Measurements from ENCODE around the gene IL1R2. TPM values are rescaled to one million over a fixed set of nuclear protein-coding genes. Genes with fewer than 3 reads are reported as not detected.

Gene IL1R2
- polyA plus RNA-seq, 2 of the 4 experiments (the other 2 are of a cell fraction) = 0.83 to 1.7 TPM

DNA sequence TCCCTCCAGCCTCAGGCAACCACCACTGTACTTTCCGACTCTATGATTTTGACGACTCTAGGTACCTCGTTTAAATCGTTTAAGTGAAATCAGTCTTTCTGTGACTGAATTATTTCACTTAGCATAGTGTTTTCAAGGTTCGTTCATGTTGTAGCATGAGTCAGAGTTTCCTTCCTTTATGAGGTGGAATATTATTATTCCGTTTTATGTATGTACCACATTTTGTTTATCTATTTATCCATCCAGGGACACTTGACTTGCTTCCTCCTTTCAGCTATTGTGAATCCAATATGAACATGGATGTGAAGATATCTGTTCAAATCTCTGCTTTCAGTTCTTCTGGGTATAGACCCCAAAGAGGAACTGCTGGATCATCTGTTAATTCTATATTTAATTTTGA lies 19.1 kb downstream of the IL1R2 start:
- Histone ChIP-seq H3K9me3 (0 out of 3 replicates have a peak, but pooled peaks cover 2% of the 10 kb centered on the region), H3K4me3 (no peak overlapping the region), H3K4me2 (no peak overlapping the region), H3K4me1 (peaks cover 4% of the 10 kb centered on the region; the same call in 1 of the 3 replicates), H3K27ac (no peak overlapping the region)
- ChIA-PET POLR2A (no interaction called here), CTCF (interaction anchor here (0.6 to 14.6 kb wide), 3 partner anchors 9 to 830 kb away, joined by 3 to 137 read pairs (median 8); no protein-coding TSS in a partner anchor)
- no peak for ATAC-seq
- no peak for FAIRE-seq
- TF ChIP-seq, protein P1, sequence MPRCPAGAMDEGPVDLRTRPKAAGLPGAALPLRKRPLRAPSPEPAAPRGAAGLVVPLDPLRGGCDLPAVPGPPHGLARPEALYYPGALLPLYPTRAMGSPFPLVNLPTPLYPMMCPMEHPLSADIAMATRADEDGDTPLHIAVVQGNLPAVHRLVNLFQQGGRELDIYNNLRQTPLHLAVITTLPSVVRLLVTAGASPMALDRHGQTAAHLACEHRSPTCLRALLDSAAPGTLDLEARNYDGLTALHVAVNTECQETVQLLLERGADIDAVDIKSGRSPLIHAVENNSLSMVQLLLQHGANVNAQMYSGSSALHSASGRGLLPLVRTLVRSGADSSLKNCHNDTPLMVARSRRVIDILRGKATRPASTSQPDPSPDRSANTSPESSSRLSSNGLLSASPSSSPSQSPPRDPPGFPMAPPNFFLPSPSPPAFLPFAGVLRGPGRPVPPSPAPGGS (IDR thresholded peaks at IDR 0.05) = no peak
- TF ChIP-seq RNF2 (IDR thresholded peaks at IDR 0.05; ENCODE audit: borderline replicate concordance, low read depth) = no peak
- no peak for TF ChIP-seq CHD4 (IDR thresholded peaks at IDR 0.05; ENCODE audit: borderline replicate concordance)
- TF ChIP-seq JUN (IDR thresholded peaks at IDR 0.05) = no peak
- TF ChIP-seq MYC (IDR thresholded peaks at IDR 0.05; ENCODE audit: borderline replicate concordance, low read length) = no peak
- TF ChIP-seq, protein P2, sequence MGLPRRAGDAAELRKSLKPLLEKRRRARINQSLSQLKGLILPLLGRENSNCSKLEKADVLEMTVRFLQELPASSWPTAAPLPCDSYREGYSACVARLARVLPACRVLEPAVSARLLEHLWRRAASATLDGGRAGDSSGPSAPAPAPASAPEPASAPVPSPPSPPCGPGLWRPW (IDR thresholded peaks at IDR 0.05) = no peak
- TF ChIP-seq, protein P3, sequence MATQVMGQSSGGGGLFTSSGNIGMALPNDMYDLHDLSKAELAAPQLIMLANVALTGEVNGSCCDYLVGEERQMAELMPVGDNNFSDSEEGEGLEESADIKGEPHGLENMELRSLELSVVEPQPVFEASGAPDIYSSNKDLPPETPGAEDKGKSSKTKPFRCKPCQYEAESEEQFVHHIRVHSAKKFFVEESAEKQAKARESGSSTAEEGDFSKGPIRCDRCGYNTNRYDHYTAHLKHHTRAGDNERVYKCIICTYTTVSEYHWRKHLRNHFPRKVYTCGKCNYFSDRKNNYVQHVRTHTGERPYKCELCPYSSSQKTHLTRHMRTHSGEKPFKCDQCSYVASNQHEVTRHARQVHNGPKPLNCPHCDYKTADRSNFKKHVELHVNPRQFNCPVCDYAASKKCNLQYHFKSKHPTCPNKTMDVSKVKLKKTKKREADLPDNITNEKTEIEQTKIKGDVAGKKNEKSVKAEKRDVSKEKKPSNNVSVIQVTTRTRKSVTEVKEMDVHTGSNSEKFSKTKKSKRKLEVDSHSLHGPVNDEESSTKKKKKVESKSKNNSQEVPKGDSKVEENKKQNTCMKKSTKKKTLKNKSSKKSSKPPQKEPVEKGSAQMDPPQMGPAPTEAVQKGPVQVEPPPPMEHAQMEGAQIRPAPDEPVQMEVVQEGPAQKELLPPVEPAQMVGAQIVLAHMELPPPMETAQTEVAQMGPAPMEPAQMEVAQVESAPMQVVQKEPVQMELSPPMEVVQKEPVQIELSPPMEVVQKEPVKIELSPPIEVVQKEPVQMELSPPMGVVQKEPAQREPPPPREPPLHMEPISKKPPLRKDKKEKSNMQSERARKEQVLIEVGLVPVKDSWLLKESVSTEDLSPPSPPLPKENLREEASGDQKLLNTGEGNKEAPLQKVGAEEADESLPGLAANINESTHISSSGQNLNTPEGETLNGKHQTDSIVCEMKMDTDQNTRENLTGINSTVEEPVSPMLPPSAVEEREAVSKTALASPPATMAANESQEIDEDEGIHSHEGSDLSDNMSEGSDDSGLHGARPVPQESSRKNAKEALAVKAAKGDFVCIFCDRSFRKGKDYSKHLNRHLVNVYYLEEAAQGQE (IDR thresholded peaks at IDR 0.05) = no peak
- TF ChIP-seq NPAS2 (CRISPR knock-in tag; IDR thresholded peaks at IDR 0.05; ENCODE audit: borderline replicate concordance) = no peak
- no peak for TF ChIP-seq RFX5 (IDR thresholded peaks at IDR 0.05)
- no peak for TF ChIP-seq GATA3 (IDR thresholded peaks at IDR 0.05; ENCODE audit: borderline replicate concordance)
- no peak for TF ChIP-seq HEYL (CRISPR knock-in tag; IDR thresholded peaks at IDR 0.05)
- TF ChIP-seq, protein P4, sequence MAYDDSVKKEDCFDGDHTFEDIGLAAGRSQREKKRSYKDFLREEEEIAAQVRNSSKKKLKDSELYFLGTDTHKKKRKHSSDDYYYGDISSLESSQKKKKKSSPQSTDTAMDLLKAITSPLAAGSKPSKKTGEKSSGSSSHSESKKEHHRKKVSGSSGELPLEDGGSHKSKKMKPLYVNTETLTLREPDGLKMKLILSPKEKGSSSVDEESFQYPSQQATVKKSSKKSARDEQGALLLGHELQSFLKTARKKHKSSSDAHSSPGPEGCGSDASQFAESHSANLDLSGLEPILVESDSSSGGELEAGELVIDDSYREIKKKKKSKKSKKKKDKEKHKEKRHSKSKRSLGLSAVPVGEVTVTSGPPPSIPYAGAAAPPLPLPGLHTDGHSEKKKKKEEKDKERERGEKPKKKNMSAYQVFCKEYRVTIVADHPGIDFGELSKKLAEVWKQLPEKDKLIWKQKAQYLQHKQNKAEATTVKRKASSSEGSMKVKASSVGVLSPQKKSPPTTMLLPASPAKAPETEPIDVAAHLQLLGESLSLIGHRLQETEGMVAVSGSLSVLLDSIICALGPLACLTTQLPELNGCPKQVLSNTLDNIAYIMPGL (CRISPR knock-in tag; IDR thresholded peaks at IDR 0.05; ENCODE audit: borderline replicate concordance) = no peak
- TF ChIP-seq ZC3H11A (IDR thresholded peaks at IDR 0.05) = no peak
- no peak for TF ChIP-seq KDM1A (IDR thresholded peaks at IDR 0.05; ENCODE audit: low read depth)
- TF ChIP-seq EHMT2 (IDR thresholded peaks at IDR 0.05; ENCODE audit: low read depth) = no peak
- TF ChIP-seq JUNB (IDR thresholded peaks at IDR 0.05) = no peak
- 79% methylated on average over 6 of the region's 6 CpGs for WGBS (ENCODE audit: missing lambda C conversion rate)
- DNase-seq (ENCODE audit: low read depth in 1 of 2, low spot score in 1 of 2) = no peak

DNA sequence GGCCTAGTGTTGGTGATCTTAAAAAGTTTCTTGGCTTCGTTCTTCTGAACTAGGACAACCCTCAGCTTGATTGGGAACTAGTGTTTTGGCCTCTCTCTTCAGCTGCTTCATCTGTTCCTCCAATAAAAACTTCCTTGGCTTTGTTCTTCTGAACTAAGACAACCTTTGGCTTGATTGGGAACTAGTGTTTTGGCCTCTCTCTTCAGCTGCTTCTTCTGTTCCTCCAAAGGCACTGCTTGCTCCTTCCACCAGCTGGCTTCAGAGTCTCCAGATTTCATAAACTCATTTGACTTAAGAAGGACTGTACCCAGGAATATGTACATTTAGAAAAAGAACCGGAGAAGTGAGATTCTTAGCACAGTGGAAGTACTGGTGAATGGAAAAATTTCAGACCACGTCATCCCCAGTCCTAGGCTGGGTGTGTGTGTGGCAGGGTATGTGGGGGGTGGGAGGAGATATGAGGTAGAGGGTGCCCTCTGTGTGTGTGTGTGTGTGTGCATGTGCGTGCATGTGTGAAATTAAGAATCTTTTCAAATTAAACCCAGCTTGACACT lies 20.4 kb downstream of the IL1R2 start:
- 78% methylated on average over 4 of the region's 4 CpGs for WGBS (ENCODE audit: missing lambda C conversion rate)
- POLR2A ChIA-PET = no interaction called here

More for the DNA sequence above, 20.4 kb downstream of the IL1R2 start:
- 0 out of 3 replicates have a peak, but pooled peaks cover 4% of the 10 kb centered on the region for H3K4me1 ChIP-seq
- TF ChIP-seq HDAC2 (IDR thresholded peaks at IDR 0.05) (no peak), FOXS1 (CRISPR knock-in tag; IDR thresholded peaks at IDR 0.05) (no peak), FOSB (CRISPR knock-in tag; IDR thresholded peaks at IDR 0.05) (no peak), NR3C1 (IDR thresholded peaks at IDR 0.05) (no peak), POLR2A (IDR thresholded peaks at IDR 0.05; ENCODE audit: low read length) (no peak), TP53 (CRISPR knock-in tag; IDR thresholded peaks at IDR 0.05) (no peak), ZC3H11A (IDR thresholded peaks at IDR 0.05) (no peak), HEYL (CRISPR knock-in tag; IDR thresholded peaks at IDR 0.05) (no peak), NPAS2 (CRISPR knock-in tag; IDR thresholded peaks at IDR 0.05; ENCODE audit: borderline replicate concordance) (no peak), GATA3 (IDR thresholded peaks at IDR 0.05; ENCODE audit: borderline replicate concordance) (no peak), CHD4 (IDR thresholded peaks at IDR 0.05; ENCODE audit: borderline replicate concordance) (no peak), KDM1A (IDR thresholded peaks at IDR 0.05; ENCODE audit: low read depth) (no peak), RNF2 (IDR thresholded peaks at IDR 0.05; ENCODE audit: borderline replicate concordance, low read depth) (no peak), JUNB (IDR thresholded peaks at IDR 0.05) (no peak), PHF8 (IDR thresholded peaks at IDR 0.05; ENCODE audit: borderline replicate concordance, low read depth) (no peak)
- TF ChIP-seq, protein P2 (IDR thresholded peaks at IDR 0.05) = no peak
- TF ChIP-seq, protein P5, sequence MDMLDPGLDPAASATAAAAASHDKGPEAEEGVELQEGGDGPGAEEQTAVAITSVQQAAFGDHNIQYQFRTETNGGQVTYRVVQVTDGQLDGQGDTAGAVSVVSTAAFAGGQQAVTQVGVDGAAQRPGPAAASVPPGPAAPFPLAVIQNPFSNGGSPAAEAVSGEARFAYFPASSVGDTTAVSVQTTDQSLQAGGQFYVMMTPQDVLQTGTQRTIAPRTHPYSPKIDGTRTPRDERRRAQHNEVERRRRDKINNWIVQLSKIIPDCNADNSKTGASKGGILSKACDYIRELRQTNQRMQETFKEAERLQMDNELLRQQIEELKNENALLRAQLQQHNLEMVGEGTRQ (IDR thresholded peaks at IDR 0.05) = no peak
- TF ChIP-seq, protein P4 (CRISPR knock-in tag; IDR thresholded peaks at IDR 0.05; ENCODE audit: borderline replicate concordance) = no peak
- no peak for DNase-seq (ENCODE audit: low read depth in 1 of 2, low spot score in 1 of 2)
- H3K4me2 ChIP-seq = no peak overlapping the region
- no peak for FAIRE-seq
- CTCF ChIA-PET = interaction anchor here (0.6 to 14.6 kb wide), 8 partner anchors 9 to 436 kb away, joined by 3 to 137 read pairs (median 4); partner anchors contain the start of gene IL18R1
- H3K4me3 ChIP-seq = no peak overlapping the region
- ATAC-seq = no peak
- H3K27ac ChIP-seq = no peak overlapping the region
- 0 out of 3 replicates have a peak, but pooled peaks cover 2% of the 10 kb centered on the region for H3K9me3 ChIP-seq
